Epithelial cell of esophagus (primary cell): ENCODE data around the gene ADAP2.
"Not testable (repeated sequence)": the region's sequence is repeated elsewhere in the genome, so short reads cannot be mapped to it uniquely, and the experiment has no call there.

Source experiments
- DNase-seq: peaks from one replicate; pipeline ENCODE4 v3.0.0; 2010; ENCODE audit warnings: low read depth
- H3K4me3 ChIP-seq: 2 replicates; pipeline ENCODE4 v1.5.1; 2011; ENCODE audit warnings: mild to moderate bottlenecking, low read length, control low read depth
- TF ChIP-seq, protein P1 (sequence below): IDR thresholded peaks from 2 replicates; pipeline ENCODE4 v1.5.1; 2011; ENCODE audit warnings: low read depth, mild to moderate bottlenecking, low read length, control low read depth, inconsistent platforms; ENCODE audit not compliant: insufficient read depth; ENCODE audit errors: missing control alignments

The ADAP2 gene

DNA sequence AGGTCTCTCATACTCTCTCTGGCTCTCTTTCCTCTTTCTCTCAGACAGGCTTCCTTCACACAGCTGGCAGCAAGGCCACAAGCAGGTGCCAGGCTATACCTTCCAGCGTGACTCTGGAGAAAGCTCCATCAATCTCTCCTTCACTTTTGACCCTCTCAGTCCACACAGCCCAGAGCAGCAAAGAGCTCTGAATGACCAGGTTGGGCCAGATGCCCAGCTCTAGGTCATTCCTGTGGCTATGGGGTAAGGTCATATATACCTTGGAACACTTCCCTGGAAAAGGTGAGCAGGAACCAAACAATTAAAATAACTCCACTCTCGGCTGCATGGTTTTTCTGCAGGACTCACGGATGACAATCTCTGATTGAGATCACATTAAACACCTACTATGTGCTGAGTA lies 8.8 kb downstream of the ADAP2 start:
- no peak overlapping the region for H3K4me3 ChIP-seq
- DNase-seq: no peak
- TF ChIP-seq, protein P1, sequence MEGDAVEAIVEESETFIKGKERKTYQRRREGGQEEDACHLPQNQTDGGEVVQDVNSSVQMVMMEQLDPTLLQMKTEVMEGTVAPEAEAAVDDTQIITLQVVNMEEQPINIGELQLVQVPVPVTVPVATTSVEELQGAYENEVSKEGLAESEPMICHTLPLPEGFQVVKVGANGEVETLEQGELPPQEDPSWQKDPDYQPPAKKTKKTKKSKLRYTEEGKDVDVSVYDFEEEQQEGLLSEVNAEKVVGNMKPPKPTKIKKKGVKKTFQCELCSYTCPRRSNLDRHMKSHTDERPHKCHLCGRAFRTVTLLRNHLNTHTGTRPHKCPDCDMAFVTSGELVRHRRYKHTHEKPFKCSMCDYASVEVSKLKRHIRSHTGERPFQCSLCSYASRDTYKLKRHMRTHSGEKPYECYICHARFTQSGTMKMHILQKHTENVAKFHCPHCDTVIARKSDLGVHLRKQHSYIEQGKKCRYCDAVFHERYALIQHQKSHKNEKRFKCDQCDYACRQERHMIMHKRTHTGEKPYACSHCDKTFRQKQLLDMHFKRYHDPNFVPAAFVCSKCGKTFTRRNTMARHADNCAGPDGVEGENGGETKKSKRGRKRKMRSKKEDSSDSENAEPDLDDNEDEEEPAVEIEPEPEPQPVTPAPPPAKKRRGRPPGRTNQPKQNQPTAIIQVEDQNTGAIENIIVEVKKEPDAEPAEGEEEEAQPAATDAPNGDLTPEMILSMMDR: no peak

DNA sequence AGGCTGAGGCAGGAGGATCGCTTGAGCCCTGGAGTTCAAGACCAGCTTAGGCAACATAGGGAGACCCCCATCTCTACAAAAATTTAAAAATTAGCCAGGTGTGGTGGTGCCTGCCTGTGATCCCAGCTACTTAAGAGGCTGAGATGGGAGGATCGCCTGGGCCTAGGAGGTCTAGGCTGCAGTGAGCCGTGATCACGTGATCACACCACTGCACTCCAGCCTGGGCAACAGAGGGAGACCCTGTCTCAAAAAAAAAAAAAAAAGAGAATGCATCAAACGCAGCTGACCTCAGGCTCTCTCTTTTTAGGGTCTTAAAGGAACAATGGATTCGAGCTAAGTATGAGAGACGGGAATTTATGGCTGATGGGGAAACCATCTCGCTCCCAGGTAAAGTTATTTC lies 9.8 kb downstream of the ADAP2 start:
- not testable (repeated sequence) for DNase-seq, H3K4me3 ChIP-seq

DNA sequence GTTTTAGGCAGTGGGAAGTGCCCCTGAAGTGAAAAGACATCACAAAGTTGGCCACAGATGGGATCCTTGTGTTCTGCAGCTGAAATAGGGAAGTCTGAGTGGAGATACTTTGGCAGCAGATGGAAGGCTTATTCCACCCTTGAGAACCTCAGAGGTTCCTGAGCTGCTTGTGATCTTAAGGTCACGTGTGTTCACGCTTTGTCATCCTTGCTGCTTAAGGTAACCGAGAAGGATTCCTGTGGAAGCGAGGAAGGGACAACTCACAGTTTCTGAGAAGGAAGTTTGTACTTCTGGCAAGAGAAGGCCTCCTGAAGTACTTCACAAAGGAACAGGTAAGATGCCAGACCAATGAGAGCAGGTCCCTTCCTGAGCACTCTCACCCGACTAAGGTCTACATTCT lies 12.2 kb downstream of the ADAP2 start:
- no peak for DNase-seq
- TF ChIP-seq, protein P1: no peak
- no peak overlapping the region for H3K4me3 ChIP-seq

DNA sequence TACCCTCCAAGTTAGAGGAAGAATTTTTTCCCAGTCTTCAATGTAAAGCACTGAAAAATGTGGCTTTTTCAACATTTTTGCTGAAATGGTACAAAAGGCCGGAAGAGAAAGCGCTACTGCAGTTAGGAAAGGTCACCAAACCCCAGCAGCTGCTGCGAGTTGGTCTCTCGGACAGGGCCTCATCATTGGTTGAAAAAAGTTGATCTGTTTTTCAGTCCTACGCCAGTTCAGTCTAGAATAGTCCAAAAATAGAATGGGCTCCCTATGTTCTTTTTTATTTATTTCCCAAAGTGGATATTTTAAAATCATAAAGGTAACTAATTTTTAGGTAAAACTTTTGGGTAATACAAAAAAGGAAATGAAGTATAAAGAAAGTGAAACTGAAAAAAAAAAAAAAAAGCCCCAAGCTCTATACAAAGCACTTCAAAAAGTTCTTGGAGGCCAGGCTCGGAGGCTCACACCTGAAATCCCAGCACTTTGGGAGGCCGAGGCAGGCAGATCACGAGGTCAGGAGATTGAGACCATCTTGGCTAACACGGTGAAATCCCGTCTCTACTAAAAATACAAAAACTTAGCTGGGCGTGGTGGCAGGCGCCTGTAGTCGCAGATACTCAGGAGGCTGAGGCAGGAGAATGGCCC lies 17.4 kb downstream of the ADAP2 start:
- no peak overlapping the region for H3K4me3 ChIP-seq
- no peak for DNase-seq
- TF ChIP-seq, protein P1: no peak

DNA sequence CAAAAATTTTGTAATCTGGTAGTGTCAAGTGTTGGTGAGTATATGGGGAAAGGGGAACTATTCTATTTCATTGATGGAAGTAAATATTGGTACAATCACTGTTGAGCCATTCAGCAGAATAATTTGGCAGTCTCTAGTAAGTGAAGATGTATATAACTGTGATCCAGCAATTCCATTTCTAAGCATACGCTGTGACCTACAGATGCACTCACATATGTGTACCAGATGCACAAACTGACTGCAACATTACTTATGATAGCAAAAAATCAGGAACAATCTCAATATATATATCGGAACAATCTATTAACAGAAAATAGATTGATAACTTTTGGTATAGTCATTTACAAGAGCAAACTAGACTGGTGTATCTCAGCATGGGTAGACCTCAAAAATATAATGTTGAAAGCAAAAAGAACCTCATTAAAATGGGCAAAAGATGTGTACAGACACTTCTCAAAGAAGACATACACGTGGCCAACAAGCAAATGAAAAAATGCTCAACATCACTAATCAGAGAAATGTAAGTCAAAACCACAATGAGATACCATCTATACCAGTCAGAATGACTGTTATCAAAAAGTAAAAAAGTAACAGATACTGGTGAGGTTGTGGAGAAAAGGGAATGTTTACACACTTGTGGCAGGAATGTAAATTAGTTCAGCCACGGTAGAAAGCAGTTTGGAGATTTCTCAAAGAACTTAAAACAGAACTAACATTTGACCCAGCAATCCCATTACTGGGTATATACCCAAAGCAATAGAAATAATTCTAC lies 20.7 kb downstream of the ADAP2 start:
- no peak for DNase-seq
- TF ChIP-seq, protein P1: no peak
- H3K4me3 ChIP-seq: no peak overlapping the region

DNA sequence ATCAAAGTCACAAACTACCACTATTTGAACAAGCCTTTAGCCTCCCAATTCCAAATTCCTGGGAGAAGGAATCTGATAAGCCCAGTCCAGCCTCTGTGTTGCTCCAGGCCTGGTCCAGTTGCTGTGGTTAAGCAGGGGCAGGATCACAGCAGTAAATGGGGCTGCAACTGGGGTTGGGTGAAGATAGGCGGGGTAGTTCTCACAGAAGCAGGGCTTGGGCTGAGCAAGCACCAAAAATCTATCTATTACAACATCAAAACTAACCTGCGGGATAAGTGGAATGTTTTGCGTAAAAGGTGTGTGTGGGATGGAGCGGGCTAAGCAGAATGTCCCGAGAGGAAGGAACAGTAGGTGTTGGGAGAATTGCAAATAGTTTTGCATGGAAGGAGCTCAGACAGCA lies 26.1 kb downstream of the ADAP2 start:
- H3K4me3 ChIP-seq: no peak overlapping the region
- DNase-seq: no peak
- TF ChIP-seq, protein P1: no peak

DNA sequence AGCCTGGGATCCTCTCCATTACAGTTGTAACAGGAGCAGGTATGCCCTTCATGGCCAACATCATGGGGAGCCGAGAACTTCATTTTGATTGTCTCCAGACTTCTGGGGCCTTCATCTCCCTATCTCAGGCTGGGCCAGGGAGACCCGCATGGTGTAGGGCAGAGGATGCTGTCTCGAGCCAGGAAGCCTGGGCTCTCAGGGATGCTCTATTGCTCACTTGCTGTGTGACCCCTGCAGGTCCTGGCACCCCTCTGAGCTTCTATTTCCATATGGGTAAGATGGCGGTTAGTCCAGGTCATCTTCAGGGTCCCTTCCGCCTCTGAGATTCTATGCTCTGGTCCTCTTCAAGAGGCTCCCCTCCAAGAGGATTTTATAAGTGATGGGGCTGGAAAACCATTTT lies 28.4 kb downstream of the ADAP2 start:
- TF ChIP-seq, protein P1: no peak
- no peak for DNase-seq
- no peak overlapping the region for H3K4me3 ChIP-seq
